SK-N-MC (cell line): Measurements from ENCODE around the gene ABCF2.

Experiments
- EZH2 ChIP-seq: fragments of 200-600 bp; sonication (generic); IDR thresholded peaks from one replicate; pipeline ENCODE4 v1.6.1; 2017; ENCODE audit warnings: antibody characterized with exemption
- FOXP2 ChIP-seq: optimal IDR thresholded peaks from 2 replicates; pipeline ENCODE3; 2011; ENCODE audit warnings: mild to moderate bottlenecking, moderate library complexity; ENCODE audit not compliant: insufficient read depth; ENCODE audit errors: extremely low read length, control extremely low read depth
- POLR2AphosphoS5 ChIP-seq: IDR thresholded peaks from 2 replicates; pipeline ENCODE4 v1.6.1; 2012; ENCODE audit warnings: mild to moderate bottlenecking, low read depth, low read length, borderline replicate concordance

DNA sequence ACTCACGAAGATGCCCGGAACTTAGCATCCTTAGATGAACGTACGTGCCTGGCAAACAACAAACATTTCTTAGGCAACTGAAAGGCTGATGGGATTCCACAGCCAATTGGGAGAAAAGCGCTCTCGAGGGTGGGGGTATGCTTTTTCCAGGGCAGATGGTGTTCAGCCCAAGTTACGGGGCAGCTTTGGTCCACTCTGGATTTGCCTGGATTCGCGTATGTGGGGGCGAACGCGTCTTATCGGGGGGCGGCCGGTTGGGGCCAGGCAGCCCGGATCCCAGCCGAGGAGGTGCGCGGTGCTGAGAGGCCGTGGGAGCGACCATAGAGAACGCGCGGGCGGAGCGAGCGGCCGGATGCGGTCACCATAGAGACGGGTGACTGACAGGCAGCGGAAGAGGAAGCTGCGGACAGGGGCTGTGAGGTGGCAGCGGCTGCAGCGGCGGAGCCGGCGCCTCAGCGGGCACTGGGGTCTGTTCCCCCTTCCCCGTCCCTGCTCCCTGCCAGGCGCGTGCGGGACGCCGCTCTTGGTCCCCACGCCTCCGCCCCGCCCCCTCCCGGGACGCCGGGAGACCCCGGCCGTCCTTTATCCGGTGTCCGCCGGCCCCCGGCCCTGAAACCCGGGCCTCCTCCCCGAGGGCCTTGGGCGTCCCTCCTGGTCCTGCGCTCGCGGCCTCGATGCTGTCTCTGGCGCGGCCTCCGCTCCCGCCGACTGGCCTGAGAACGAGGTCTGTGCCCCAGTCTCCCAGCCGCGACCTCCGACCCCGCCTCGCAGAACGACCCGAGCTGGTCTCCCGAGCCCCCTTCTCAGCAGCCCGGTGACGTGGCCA, 5.3 kb upstream of the ABCF2 start, which contains the start of gene CHPF2:
- TF ChIP-seq POLR2AphosphoS5, result peak; percentile 81
- no peak for TF ChIP-seq EZH2
- TF ChIP-seq FOXP2, result no peak
